ENCODE results near the gene GMNC. TPM values are rescaled to one million over a fixed set of nuclear protein-coding genes. Genes with fewer than 3 reads are reported as not detected.

The GMNC gene
- total and polyA plus RNA-seq, 12 donors = 0.17 to 0.18 TPM; not detected in 10

- Histone ChIP-seq H3K36me3 (replicated peaks in 1 of 2) (no peaks in the 10 kb centered on the region), H3K4me3 (no peak overlapping the region), H3K27ac (no peak overlapping the region), H3K4me1 (replicated peaks in 1 of 2) (no peaks in the 10 kb centered on the region), H3K27me3 (no peaks in the 10 kb centered on the region), H3K9me3 (replicated peaks in 1 of 3) (no peaks in the 10 kb centered on the region)
- TF ChIP-seq CTCF (IDR thresholded peaks at IDR 0.05) (no peak), POLR2A (IDR thresholded peaks at IDR 0.05) (no peak)
- intact Hi-C loops (cut with DNase I) = no loop called here
- DNase-seq = no peak
- WGBS, 4 donors = 45 to 84% (median 64%) methylated on average over 2 of the region's 2 CpGs
These were observed 39.8 kb upstream of the GMNC start for GRCh38 chr3:190902292-190902691.

GRCh38 chr3:190892395-190892902 is 30.0 kb upstream of the GMNC start:
- H3K36me3 ChIP-seq (replicated peaks in 1 of 2) = no peaks in the 10 kb centered on the region
- DNase-seq = no peak
- H3K4me1 ChIP-seq (replicated peaks in 1 of 2) = no peaks in the 10 kb centered on the region
- H3K27me3 ChIP-seq = no peaks in the 10 kb centered on the region
- H3K4me3 ChIP-seq = no peak overlapping the region
- no peaks in the 10 kb centered on the region for H3K9me3 ChIP-seq (replicated peaks in 1 of 3)
- TF ChIP-seq CTCF (IDR thresholded peaks at IDR 0.05) (no peak), POLR2A (IDR thresholded peaks at IDR 0.05) (no peak)
- H3K27ac ChIP-seq = no peak overlapping the region
- intact Hi-C loops (cut with DNase I) = no loop called here
- WGBS, 4 donors = 74 to 83% (median 78%) methylated on average over 4 of the region's 4 CpGs

- WGBS, 4 donors = 62 to 80% (median 65%) methylated on average over 5 of the region's 5 CpGs
- Histone ChIP-seq H3K27me3 (no peaks in the 10 kb centered on the region), H3K9me3 (replicated peaks in 1 of 3) (no peaks in the 10 kb centered on the region), H3K4me3 (no peak overlapping the region), H3K27ac (no peak overlapping the region), H3K36me3 (replicated peaks in 1 of 2) (no peaks in the 10 kb centered on the region), H3K4me1 (replicated peaks in 1 of 2) (no peaks in the 10 kb centered on the region)
- intact Hi-C loops (cut with DNase I) = loop anchor here in 1 of 2 donors (5.0 kb wide), 1 partner anchor 165 kb away; no protein-coding TSS in a partner anchor
- no peak for DNase-seq
- TF ChIP-seq POLR2A (IDR thresholded peaks at IDR 0.05) = no peak
- TF ChIP-seq CTCF (IDR thresholded peaks at IDR 0.05) = no peak
These were observed 24.5 kb upstream of the GMNC start for GRCh38 chr3:190886945-190887344.

- TF ChIP-seq CTCF (IDR thresholded peaks at IDR 0.05) (peak; percentile 31 to 86 (median 66)), POLR2A (IDR thresholded peaks at IDR 0.05) (no peak)
- Histone ChIP-seq H3K36me3 (replicated peaks in 1 of 2) (no peaks in the 10 kb centered on the region), H3K27me3 (peaks cover 4% of the 10 kb centered on the region), H3K9me3 (replicated peaks in 1 of 3) (no peaks in the 10 kb centered on the region), H3K27ac (no peak overlapping the region), H3K4me1 (replicated peaks in 1 of 2) (no peaks in the 10 kb centered on the region), H3K4me3 (no peak overlapping the region)
- DNase-seq = peak; percentile 32 to 73 (median 48)
- intact Hi-C loops (cut with DNase I) = no loop called here
- WGBS, 4 donors = 23 to 29% (median 26%) methylated on average over 7 of the region's 7 CpGs
These were observed 21.7 kb upstream of the GMNC start for GRCh38 chr3:190883973-190884832.

Measured in adrenal gland (tissue), 12 donors.